MM.1S (cell line): ENCODE measurements around the gene ACSL6.

Source experiments
- DNase-seq: peaks from one replicate; pipeline ENCODE4 v3.0.0-alpha.2; 2015
- H2AFZ ChIP-seq: fragments of 300-600 bp; sonication (generic); 2 replicates; pipeline ENCODE4 v1.6.0; 2016; ENCODE audit warnings: antibody characterized with exemption, low read length
- H3F3A ChIP-seq: fragments of 300-600 bp; sonication (generic); 2 replicates; pipeline ENCODE4 v1.6.1; 2016; ENCODE audit warnings: mild to moderate bottlenecking, antibody characterized with exemption, low read length, moderate library complexity, mixed read lengths; ENCODE audit not compliant: insufficient read depth
- H3K27ac ChIP-seq: fragments of 300-600 bp; sonication (generic); 2 replicates; pipeline ENCODE4 v1.5.1; 2016; ENCODE audit warnings: mild to moderate bottlenecking, low read length
- H3K27me3 ChIP-seq: fragments of 300-600 bp; sonication (generic); replicated peaks from 2 replicates; pipeline ENCODE4 v1.6.0; 2016; ENCODE audit warnings: low read length; ENCODE audit not compliant: insufficient read depth
- H3K36me3 ChIP-seq: fragments of 300-600 bp; sonication (generic); replicated peaks from 2 replicates; pipeline ENCODE4 v1.6.1; 2016; ENCODE audit warnings: mild to moderate bottlenecking, low read length, mixed read lengths; ENCODE audit not compliant: insufficient read depth
- H3K4me1 ChIP-seq: fragments of 300-600 bp; sonication (generic); 2 replicates; pipeline ENCODE4 v1.6.1; 2016; ENCODE audit warnings: low read length, mixed read lengths
- H3K4me2 ChIP-seq: fragments of 300-600 bp; sonication (generic); 2 replicates; pipeline ENCODE4 v1.6.0; 2016; ENCODE audit warnings: low read depth, low read length
- H3K4me3 ChIP-seq: fragments of 300-600 bp; sonication (generic); 2 replicates; pipeline ENCODE4 v1.5.1; 2016; ENCODE audit warnings: low read length, mixed read lengths
- H3K79me2 ChIP-seq: fragments of 300-600 bp; sonication (generic); 2 replicates; pipeline ENCODE4 v1.6.1; 2016; ENCODE audit warnings: mixed run types, low read length, mixed read lengths
- H3K9ac ChIP-seq: fragments of 300-600 bp; sonication (generic); 2 replicates; pipeline ENCODE4 v1.6.1; 2016; ENCODE audit warnings: low read length, mixed read lengths
- H3K9me2 ChIP-seq: fragments of 300-600 bp; sonication (generic); replicated peaks from 2 replicates; pipeline ENCODE4 v1.6.1; 2016; ENCODE audit warnings: mild to moderate bottlenecking, low read length, mixed read lengths; ENCODE audit not compliant: insufficient read depth
- H3K9me3 ChIP-seq: fragments of 300-600 bp; sonication (generic); replicated peaks from 2 replicates; pipeline ENCODE4 v1.6.1; 2016; ENCODE audit warnings: mild to moderate bottlenecking, low read length, mixed read lengths; ENCODE audit not compliant: insufficient read depth
- H4K20me1 ChIP-seq: fragments of 300-600 bp; sonication (generic); 2 replicates; pipeline ENCODE4 v1.6.1; 2016; ENCODE audit warnings: mild to moderate bottlenecking, low read length, moderate library complexity, mixed read lengths; ENCODE audit not compliant: insufficient read depth
- CTCF ChIP-seq: fragments of 300-600 bp; sonication (generic); IDR thresholded peaks from 2 replicates; pipeline ENCODE4 v1.5.1; 2016; ENCODE audit warnings: antibody characterized with exemption, low read length, mixed read lengths
- EZH2 ChIP-seq: fragments of 300-600 bp; sonication (generic); optimal IDR thresholded peaks from 2 replicates; pipeline ENCODE3; 2017; ENCODE audit warnings: low read depth, mild to moderate bottlenecking, antibody characterized with exemption, low read length, mixed read lengths
- EZH2phosphoT487 ChIP-seq: fragments of 300-600 bp; sonication (generic); IDR thresholded peaks from 2 replicates; pipeline ENCODE4 v1.6.1; 2018; ENCODE audit warnings: antibody characterized with exemption, low read length

The ACSL6 gene

GRCh38 chr5:132023258-132024116, 12.0 kb upstream of the ACSL6 start:
- Histone ChIP-seq H3K4me2 (no peak overlapping the region), H2AFZ (no peak overlapping the region), H3F3A (peaks cover 27% of the 10 kb centered on the region), H3K9ac (no peak overlapping the region), H3K9me2 (no peaks in the 10 kb centered on the region), H3K4me1 (peaks cover 26% of the 10 kb centered on the region), H3K9me3 (no peaks in the 10 kb centered on the region), H3K4me3 (no peak overlapping the region), H3K79me2 (no peaks in the 10 kb centered on the region), H3K36me3 (no peaks in the 10 kb centered on the region), H4K20me1 (peaks cover 7% of the 10 kb centered on the region; the same call in 1 of the 2 replicates), H3K27ac (no peak overlapping the region), H3K27me3 (peaks cover 48% of the 10 kb centered on the region)
- TF ChIP-seq CTCF: no peak
- no peak for TF ChIP-seq EZH2phosphoT487
- TF ChIP-seq EZH2: no peak
- no peak for DNase-seq

- Histone ChIP-seq H3K4me1 (peaks cover 34% of the 10 kb centered on the region), H3K36me3 (no peaks in the 10 kb centered on the region), H4K20me1 (peaks cover 7% of the 10 kb centered on the region; the same call in 1 of the 2 replicates), H3K79me2 (no peaks in the 10 kb centered on the region), H3F3A (peaks cover 27% of the 10 kb centered on the region), H3K4me2 (no peak overlapping the region), H3K9me3 (no peaks in the 10 kb centered on the region), H3K27me3 (peaks cover 55% of the 10 kb centered on the region), H2AFZ (no peak overlapping the region), H3K9ac (no peak overlapping the region), H3K27ac (no peak overlapping the region), H3K4me3 (no peak overlapping the region), H3K9me2 (no peaks in the 10 kb centered on the region)
- DNase-seq: no peak
- TF ChIP-seq CTCF (no peak), EZH2 (no peak), EZH2phosphoT487 (no peak)
These were observed 11.3 kb upstream of the ACSL6 start for GRCh38 chr5:132022737-132023136.

GRCh38 chr5:132021654-132022053, 10.2 kb upstream of the ACSL6 start:
- TF ChIP-seq CTCF (no peak), EZH2phosphoT487 (no peak), EZH2 (no peak)
- Histone ChIP-seq H3K79me2 (no peaks in the 10 kb centered on the region), H4K20me1 (peaks cover 7% of the 10 kb centered on the region; the same call in 1 of the 2 replicates), H3F3A (peaks cover 27% of the 10 kb centered on the region), H3K27me3 (peaks cover 66% of the 10 kb centered on the region), H3K4me3 (no peak overlapping the region), H3K9me2 (no peaks in the 10 kb centered on the region), H3K9me3 (no peaks in the 10 kb centered on the region), H3K4me2 (no peak overlapping the region), H2AFZ (no peak overlapping the region), H3K27ac (no peak overlapping the region), H3K4me1 (peaks cover 36% of the 10 kb centered on the region), H3K36me3 (no peaks in the 10 kb centered on the region), H3K9ac (no peak overlapping the region)
- no peak for DNase-seq
